ENCODE measurements around the gene CYP19A1.

CYP19A1 gene

GRCh38 chr15:51356983-51357382, 18.6 kb upstream of the CYP19A1 start:
- no peak for FAIRE-seq

GRCh38 chr15:51356147-51356546, 17.8 kb upstream of the CYP19A1 start:
- no peak for FAIRE-seq

- FAIRE-seq, result no peak
These were observed 16.7 kb upstream of the CYP19A1 start for GRCh38 chr15:51355096-51355495.

DNA sequence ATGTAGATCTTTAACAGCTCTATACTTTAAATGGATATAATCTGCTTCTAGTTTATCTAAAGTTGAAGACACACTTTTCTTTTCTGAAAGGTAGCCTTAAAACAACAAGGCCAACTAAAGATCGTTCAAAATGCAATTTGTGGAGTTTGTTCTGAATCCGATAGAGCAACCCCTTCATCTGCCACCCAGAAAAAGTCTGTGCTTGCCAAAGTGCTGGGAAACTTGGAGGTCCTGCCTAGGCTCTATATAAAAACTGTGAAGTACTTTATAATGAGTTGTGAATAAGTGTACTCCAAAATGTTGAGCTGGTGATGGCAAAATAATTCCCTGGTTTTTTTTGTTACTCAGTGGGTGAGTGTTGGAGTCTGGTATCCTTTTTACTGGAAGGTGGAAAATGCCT, 15.6 kb upstream of the CYP19A1 start:
- no peak for FAIRE-seq

DNA sequence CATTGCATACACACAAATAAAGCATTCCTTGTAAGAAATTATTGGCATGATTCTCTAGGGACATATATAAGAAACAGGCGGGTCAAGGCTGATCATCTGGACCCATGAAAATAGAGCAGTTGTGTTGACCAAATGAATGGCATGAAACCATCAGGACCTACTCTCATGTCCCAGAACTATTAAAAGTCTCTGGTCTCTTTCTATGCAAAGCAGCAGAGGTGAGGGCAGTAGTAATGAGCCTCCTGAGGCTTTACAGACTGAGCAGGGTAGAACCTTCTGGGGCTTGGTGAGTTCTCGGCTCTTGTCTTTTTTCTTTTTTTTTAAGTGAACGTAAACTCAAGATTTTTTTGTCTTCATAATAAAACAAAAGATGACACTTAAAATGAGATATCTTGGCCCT, 12.3 kb upstream of the CYP19A1 start:
- FAIRE-seq, result no peak

- no peak for FAIRE-seq
These were observed 10.9 kb upstream of the CYP19A1 start for GRCh38 chr15:51349156-51349844.

GRCh38 chr15:51348688-51349087, 10.3 kb upstream of the CYP19A1 start:
- FAIRE-seq, result no peak

- no peak for FAIRE-seq
These were observed 7.7 kb upstream of the CYP19A1 start for GRCh38 chr15:51346136-51346535.

GRCh38 chr15:51343466-51343865, 5.1 kb upstream of the CYP19A1 start:
- FAIRE-seq, result no peak

- FAIRE-seq, result no peak
These were observed 4.0 kb upstream of the CYP19A1 start for GRCh38 chr15:51342227-51342999.

GRCh38 chr15:51341366-51342226, 3.2 kb upstream of the CYP19A1 start, which contains the start of gene GLDN:
GLDN (plus strand) TSS chr15:51341655; CDS start chr15:51341685, 30 bp downstream.
- no peak for FAIRE-seq

DNA sequence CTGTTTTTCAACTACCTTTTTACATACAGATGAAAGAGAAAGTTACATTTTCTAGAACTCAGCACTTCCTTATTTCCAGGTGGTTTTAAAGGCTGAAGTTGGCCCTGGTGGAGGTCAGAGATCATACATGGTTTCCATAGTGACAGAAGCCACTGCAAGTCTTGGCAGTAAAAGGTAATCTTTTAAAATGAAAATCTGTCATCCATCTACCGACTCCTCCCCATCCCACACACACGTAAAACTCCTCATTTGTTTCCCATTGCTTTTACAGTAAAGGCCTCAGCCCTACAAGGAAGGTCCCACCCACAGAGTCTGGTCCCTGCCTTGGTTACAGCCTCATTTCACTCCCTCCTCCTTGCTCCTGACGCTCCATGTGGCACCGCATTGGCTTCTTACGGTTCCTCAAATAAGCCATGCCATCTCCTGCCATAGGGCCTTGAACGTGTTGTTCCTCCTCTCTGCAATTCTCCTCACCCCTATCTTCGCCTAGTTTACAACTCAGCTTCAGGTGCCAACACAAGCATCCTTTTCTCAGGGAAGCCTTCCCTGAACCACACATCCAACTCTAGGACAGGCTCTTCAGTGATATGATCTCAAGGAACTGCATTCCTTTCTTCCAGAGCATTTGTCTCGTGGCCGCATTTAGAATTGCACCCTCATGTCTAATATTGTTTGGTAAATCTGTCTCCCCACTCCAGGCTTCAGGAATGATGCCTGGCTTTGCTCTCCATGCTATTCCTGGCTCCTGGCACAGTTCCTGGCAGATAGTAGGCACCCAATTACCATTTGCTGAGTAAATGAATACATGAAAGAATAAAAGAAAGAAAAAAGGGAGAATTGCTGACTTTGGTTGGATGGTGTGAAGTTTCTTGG, 2.6 kb downstream of the CYP19A1 start:
- no peak for FAIRE-seq

GRCh38 chr15:51335087-51335486, 3.3 kb downstream of the CYP19A1 start:
- no peak for FAIRE-seq

- no peak for FAIRE-seq
These were observed 4.4 kb downstream of the CYP19A1 start for GRCh38 chr15:51334011-51334451.

DNA sequence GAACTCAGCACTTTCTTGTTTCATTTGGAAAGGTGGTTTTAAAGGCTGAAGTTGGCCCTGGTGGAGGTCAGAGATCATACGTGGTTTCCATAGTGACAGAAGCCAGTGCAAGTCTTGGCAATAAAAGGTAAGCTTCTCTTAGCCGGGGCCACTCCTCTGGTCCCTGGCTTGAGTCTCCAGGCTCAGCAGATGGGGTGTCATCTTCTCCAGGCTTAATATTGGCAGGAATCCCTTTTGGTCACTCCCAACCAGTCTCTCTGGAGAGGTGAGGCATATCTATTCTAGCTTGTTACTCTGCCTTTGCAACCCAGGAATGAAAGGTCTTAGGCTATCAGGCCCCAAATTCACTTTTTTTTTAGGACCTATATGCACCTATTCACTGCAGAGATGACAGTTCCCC, 4.8 kb downstream of the CYP19A1 start:
- FAIRE-seq, result no peak

- FAIRE-seq, result no peak
These were observed 5.9 kb downstream of the CYP19A1 start for GRCh38 chr15:51332206-51333147.

DNA sequence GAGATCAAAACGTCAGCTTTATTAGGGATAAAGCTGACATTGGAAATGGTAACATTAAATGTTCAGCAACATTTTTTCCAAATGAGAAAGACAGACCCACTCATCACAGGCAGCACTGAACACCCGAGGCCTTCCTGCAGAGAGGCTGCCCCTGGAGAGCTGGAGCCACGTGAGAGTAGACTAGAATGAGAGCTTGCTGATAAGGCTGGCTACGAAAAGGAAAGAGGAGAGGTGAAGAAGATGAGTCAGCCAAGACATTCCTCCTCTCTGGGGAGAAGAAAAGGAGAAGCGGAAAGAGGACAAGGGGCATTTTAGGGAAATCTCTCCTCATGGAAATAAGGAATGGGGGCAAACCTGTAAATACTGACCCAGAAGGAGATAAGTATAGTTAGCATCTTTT, 7.3 kb downstream of the CYP19A1 start:
- no peak for FAIRE-seq

GRCh38 chr15:51328926-51329325, 9.5 kb downstream of the CYP19A1 start:
- FAIRE-seq, result no peak

GRCh38 chr15:51327081-51327480, 11.3 kb downstream of the CYP19A1 start:
- no peak for FAIRE-seq

GRCh38 chr15:51325167-51325566, 13.2 kb downstream of the CYP19A1 start:
- no peak for FAIRE-seq

GRCh38 chr15:51323749-51324148, 14.6 kb downstream of the CYP19A1 start:
- no peak for FAIRE-seq

Measured in islet of Langerhans (tissue), 1 donor.